Parathyroid adenoma (tissue), 2 donors: ENCODE measurements around the gene WWOX.
A peak's percentile ranks its signal among the peaks of the same experiment; 100 is the strongest.

Experiments
- H2AFZ ChIP-seq: fragments of 300-600 bp; sonication (generic); one replicate; pipeline ENCODE4 v1.7.0; 2017; ENCODE audit warnings: antibody characterized with exemption, mild to moderate bottlenecking
- H3K27ac ChIP-seq: fragments of 300-600 bp; sonication (generic); one replicate; pipeline ENCODE4 v1.7.0; 2017
- H3K27me3 ChIP-seq: fragments of 300-600 bp; sonication (generic); one replicate; pipeline ENCODE4 v1.7.0; 2017; ENCODE audit warnings: low read length; ENCODE audit not compliant: control insufficient read depth, insufficient read depth
- H3K36me3 ChIP-seq: fragments of 300-600 bp; sonication (generic); one replicate; pipeline ENCODE4 v1.7.0; 2017; ENCODE audit warnings: low read length; ENCODE audit not compliant: control insufficient read depth, insufficient read depth
- H3K4me1 ChIP-seq: fragments of 300-600 bp; sonication (generic); one replicate; pipeline ENCODE4 v1.7.0; 2017; ENCODE audit warnings: control low read depth
- H3K4me2 ChIP-seq: fragments of 300-600 bp; sonication (generic); one replicate; pipeline ENCODE4 v1.7.0; 2017; ENCODE audit warnings: low read length
- H3K4me3 ChIP-seq: fragments of 300-600 bp; sonication (generic); one replicate; pipeline ENCODE4 v1.7.0; 2017; ENCODE audit warnings: low read depth, low read length
- H3K79me2 ChIP-seq: fragments of 300-600 bp; sonication (generic); one replicate; pipeline ENCODE4 v1.7.0; 2017; ENCODE audit warnings: control low read depth
- H3K9ac ChIP-seq: fragments of 300-600 bp; sonication (generic); one replicate; pipeline ENCODE4 v1.7.0; 2017; ENCODE audit warnings: mild to moderate bottlenecking
- H3K9me3 ChIP-seq: fragments of 300-600 bp; sonication (generic); one replicate; pipeline ENCODE4 v1.7.0; 2017; ENCODE audit warnings: low read length; ENCODE audit not compliant: control insufficient read depth
- TF ChIP-seq, protein P1 (sequence below): fragments of 300-600 bp; sonication (generic); IDR thresholded peaks from one replicate; pipeline ENCODE4 v1.7.0; 2017; ENCODE audit warnings: antibody characterized with exemption, mild to moderate bottlenecking
- donor health status: primary hyperparathyroidism.

Gene WWOX

DNA sequence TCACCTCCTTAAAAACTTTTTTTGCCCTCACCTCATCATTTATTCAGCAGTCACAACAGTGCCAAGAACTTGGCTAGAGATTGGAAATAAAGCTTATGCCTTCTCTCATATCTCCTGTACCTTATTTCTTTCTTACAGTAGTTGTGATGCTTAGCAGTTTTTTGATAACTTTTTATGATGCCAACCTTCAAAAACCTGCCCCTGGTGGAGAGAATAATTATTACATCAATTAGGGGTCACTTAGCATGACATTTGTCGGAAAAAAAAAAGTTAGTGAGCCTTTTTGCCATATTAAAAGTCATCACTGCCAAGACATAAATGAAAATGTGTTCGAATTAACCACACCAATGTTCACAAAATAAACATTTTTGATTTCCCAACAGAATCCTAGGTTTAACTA lies 296.6 kb downstream of the WWOX start:
- TF ChIP-seq, protein P1, sequence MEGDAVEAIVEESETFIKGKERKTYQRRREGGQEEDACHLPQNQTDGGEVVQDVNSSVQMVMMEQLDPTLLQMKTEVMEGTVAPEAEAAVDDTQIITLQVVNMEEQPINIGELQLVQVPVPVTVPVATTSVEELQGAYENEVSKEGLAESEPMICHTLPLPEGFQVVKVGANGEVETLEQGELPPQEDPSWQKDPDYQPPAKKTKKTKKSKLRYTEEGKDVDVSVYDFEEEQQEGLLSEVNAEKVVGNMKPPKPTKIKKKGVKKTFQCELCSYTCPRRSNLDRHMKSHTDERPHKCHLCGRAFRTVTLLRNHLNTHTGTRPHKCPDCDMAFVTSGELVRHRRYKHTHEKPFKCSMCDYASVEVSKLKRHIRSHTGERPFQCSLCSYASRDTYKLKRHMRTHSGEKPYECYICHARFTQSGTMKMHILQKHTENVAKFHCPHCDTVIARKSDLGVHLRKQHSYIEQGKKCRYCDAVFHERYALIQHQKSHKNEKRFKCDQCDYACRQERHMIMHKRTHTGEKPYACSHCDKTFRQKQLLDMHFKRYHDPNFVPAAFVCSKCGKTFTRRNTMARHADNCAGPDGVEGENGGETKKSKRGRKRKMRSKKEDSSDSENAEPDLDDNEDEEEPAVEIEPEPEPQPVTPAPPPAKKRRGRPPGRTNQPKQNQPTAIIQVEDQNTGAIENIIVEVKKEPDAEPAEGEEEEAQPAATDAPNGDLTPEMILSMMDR: peak; percentile 11
- no peaks in the 10 kb centered on the region for H3K27me3 ChIP-seq
- no peak overlapping the region for H2AFZ ChIP-seq
- no peaks in the 10 kb centered on the region for H3K9me3 ChIP-seq
- no peaks in the 10 kb centered on the region for H3K79me2 ChIP-seq
- no peak overlapping the region for H3K9ac ChIP-seq
- H3K27ac ChIP-seq: no peak overlapping the region
- no peaks in the 10 kb centered on the region for H3K36me3 ChIP-seq
- no peak overlapping the region for H3K4me2 ChIP-seq
- H3K4me3 ChIP-seq: no peak overlapping the region
- no peaks in the 10 kb centered on the region for H3K4me1 ChIP-seq

- Histone ChIP-seq H3K9ac (no peak overlapping the region), H3K4me2 (no peak overlapping the region), H2AFZ (no peak overlapping the region), H3K27me3 (no peaks in the 10 kb centered on the region), H3K27ac (no peak overlapping the region), H3K9me3 (no peaks in the 10 kb centered on the region), H3K79me2 (no peaks in the 10 kb centered on the region), H3K36me3 (no peaks in the 10 kb centered on the region), H3K4me1 (no peaks in the 10 kb centered on the region), H3K4me3 (no peak overlapping the region)
- TF ChIP-seq, protein P1: no peak
These were observed 297.2 kb downstream of the WWOX start for GRCh38 chr16:78396673-78397072.

DNA sequence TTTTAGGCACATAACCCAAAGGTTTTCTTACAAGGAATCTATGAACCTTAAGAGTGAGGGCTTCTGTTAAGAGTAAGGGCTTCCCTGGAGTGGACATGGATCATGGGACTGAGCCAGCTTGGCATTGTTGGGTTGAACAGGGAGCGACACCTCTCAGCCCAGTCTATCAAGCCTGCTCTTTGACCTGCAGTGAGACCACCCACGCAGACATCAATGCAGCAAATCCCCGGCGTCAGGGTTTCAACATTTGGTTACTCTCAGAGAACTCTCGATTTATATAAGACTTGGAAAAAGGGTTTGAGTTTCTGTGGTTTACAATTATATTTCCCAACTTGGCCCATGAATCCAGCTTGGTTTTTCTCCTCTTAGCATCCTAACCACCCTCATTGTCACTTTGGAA lies 299.9 kb downstream of the WWOX start:
- Histone ChIP-seq H3K27ac (no peak overlapping the region), H3K4me1 (no peaks in the 10 kb centered on the region), H3K79me2 (no peaks in the 10 kb centered on the region), H3K4me3 (no peak overlapping the region), H3K36me3 (no peaks in the 10 kb centered on the region), H3K9ac (no peak overlapping the region), H2AFZ (no peak overlapping the region), H3K9me3 (no peaks in the 10 kb centered on the region), H3K27me3 (no peaks in the 10 kb centered on the region), H3K4me2 (no peak overlapping the region)
- TF ChIP-seq, protein P1: no peak

DNA sequence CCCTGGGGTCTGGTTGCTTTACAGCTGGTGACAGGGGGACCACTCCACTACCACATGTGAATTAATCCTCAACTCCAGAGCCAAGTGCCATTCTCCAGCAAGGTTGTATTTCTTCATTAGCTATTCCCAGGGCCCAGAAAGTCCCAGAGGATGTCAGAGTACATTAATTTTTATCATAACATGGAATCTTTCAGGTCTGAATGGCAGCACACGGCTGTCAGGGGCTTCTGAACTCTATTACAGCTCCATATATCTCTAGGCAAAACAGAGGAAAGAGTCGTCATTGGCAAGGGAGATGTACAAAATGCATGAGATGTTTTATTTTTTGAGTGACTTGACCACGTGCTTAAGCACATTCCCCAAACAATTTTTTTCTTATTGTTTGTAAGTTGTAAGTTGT lies 303.4 kb downstream of the WWOX start:
- Histone ChIP-seq H3K9ac (no peak overlapping the region), H2AFZ (no peak overlapping the region), H3K9me3 (no peaks in the 10 kb centered on the region), H3K4me3 (no peak overlapping the region), H3K4me2 (no peak overlapping the region), H3K27ac (no peak overlapping the region), H3K36me3 (no peaks in the 10 kb centered on the region), H3K27me3 (no peaks in the 10 kb centered on the region), H3K4me1 (no peaks in the 10 kb centered on the region), H3K79me2 (no peaks in the 10 kb centered on the region)
- TF ChIP-seq, protein P1: no peak

DNA sequence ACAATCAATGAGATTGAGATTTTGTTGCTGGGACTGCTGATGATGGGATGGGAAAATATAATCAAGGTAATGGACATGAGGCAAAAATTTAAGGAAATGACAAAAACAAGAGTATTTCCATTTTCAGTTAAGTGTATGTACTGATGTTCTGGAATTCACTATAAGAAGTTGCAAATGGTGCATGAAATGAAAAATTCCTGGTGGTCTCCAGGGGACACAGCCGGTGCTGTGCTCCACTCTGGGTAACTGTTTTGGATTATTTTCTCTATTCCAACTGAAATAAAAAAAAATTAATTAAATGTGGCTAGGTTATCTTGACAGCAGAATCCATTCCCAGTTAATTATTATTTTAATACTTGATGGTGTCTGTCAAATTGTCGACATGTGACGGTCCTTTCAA lies 305.6 kb downstream of the WWOX start:
- Histone ChIP-seq H3K79me2 (no peaks in the 10 kb centered on the region), H3K27me3 (no peaks in the 10 kb centered on the region), H3K9me3 (no peaks in the 10 kb centered on the region), H3K9ac (no peak overlapping the region), H2AFZ (no peak overlapping the region), H3K4me2 (no peak overlapping the region), H3K36me3 (no peaks in the 10 kb centered on the region), H3K4me1 (no peaks in the 10 kb centered on the region), H3K4me3 (no peak overlapping the region), H3K27ac (no peak overlapping the region)
- TF ChIP-seq, protein P1: no peak
